IPS DF 4.7 (cell line): ENCODE measurements around the gene SYT9.

Experiments used
- DNase-seq: peaks from one replicate; pipeline ENCODE4 v3.0.0-alpha.2; 2013; ENCODE audit warnings: low spot score; ENCODE audit errors: extremely low read depth

SYT9 gene

GRCh38 chr11:7422544-7423331 is 171.0 kb downstream of the SYT9 start:
- no peak for DNase-seq

GRCh38 chr11:7423946-7424345 is 172.2 kb downstream of the SYT9 start:
- DNase-seq: no peak

- no peak for DNase-seq
Measured at GRCh38 chr11:7427733-7428132, 176.0 kb downstream of the SYT9 start.

GRCh38 chr11:7428196-7428595 is 176.5 kb downstream of the SYT9 start:
- DNase-seq: no peak

GRCh38 chr11:7430496-7430895 is 178.8 kb downstream of the SYT9 start:
- DNase-seq: no peak

- no peak for DNase-seq
Measured at GRCh38 chr11:7435176-7435575, 183.5 kb downstream of the SYT9 start.

- DNase-seq: no peak
Measured at GRCh38 chr11:7436146-7436545, 184.4 kb downstream of the SYT9 start.

- no peak for DNase-seq
Measured at GRCh38 chr11:7436657-7437056, 185.0 kb downstream of the SYT9 start.

- DNase-seq: no peak
Measured at GRCh38 chr11:7437696-7438095, 186.0 kb downstream of the SYT9 start.

- DNase-seq: no peak
Measured at GRCh38 chr11:7439746-7440320, 188.1 kb downstream of the SYT9 start.

GRCh38 chr11:7442588-7443215 is 191.0 kb downstream of the SYT9 start:
- peak; percentile 53 for DNase-seq

- no peak for DNase-seq
Measured at GRCh38 chr11:7444091-7444981, 192.6 kb downstream of the SYT9 start.

GRCh38 chr11:7445564-7445963 is 193.9 kb downstream of the SYT9 start:
- no peak for DNase-seq

- DNase-seq: no peak
Measured at GRCh38 chr11:7448201-7448600, 196.5 kb downstream of the SYT9 start.

- no peak for DNase-seq
Measured at GRCh38 chr11:7449211-7449840, 197.6 kb downstream of the SYT9 start.

GRCh38 chr11:7449841-7450214 is 198.1 kb downstream of the SYT9 start:
- no peak for DNase-seq

GRCh38 chr11:7450836-7451235 is 199.1 kb downstream of the SYT9 start:
- DNase-seq: no peak

GRCh38 chr11:7451520-7451919 is 199.8 kb downstream of the SYT9 start:
- DNase-seq: no peak

GRCh38 chr11:7451952-7452494 is 200.3 kb downstream of the SYT9 start:
- no peak for DNase-seq

- DNase-seq: no peak
Measured at GRCh38 chr11:7454854-7455253, 203.2 kb downstream of the SYT9 start.

- no peak for DNase-seq
Measured at GRCh38 chr11:7457211-7457610, 205.5 kb downstream of the SYT9 start.
